HepG2 (cell line): ENCODE results near the gene RAC2. TPM values are rescaled to one million over a fixed set of nuclear protein-coding genes. Genes with fewer than 3 reads are reported as not detected.

Experiments
- ATAC-seq: fragments of 200-7000 bp; cut with Tn5 transposase; 3 replicates; pipeline ENCODE4 v1.9.1; 2020; ENCODE audit warnings: mild to moderate bottlenecking, moderate library complexity
- BruUV-seq: library from RNA; stranded (reverse); fragments of 400-500 nt; replicated peaks from 2 replicates; lab custom pipeline; 2021; lab: Mats Ljungman, UMichigan
- CTCF ChIA-PET: fragments of 300-600 bp; formaldehyde crosslinking; extraction: SDS; loops from one replicate; lab custom pipeline; 2021; ENCODE audit warnings: low total read pairs, inconsistent platforms, low intra/inter-chr PET ratio; lab: Yijun Ruan, JAX
- POLR2A ChIA-PET: fragments of 350-600 bp; sonication (Branson Sonifier 250); formaldehyde crosslinking; loops from one replicate; lab custom pipeline; 2020; ENCODE audit warnings: antibody characterized with exemption, inconsistent platforms; lab: Yijun Ruan, JAX
- DNase-seq: peaks from one replicate; pipeline ENCODE4 v3.0.0-alpha.2; 2015; ENCODE audit warnings: low spot score
- FAIRE-seq: peaks from 3 replicates; lab custom pipeline; 2011; peaks lifted over from hg19 to GRCh38; lab: Jason Lieb, UNC
- H2AFZ ChIP-seq: one replicate; pipeline ENCODE4 v1.6.1; 2011; ENCODE audit warnings: low read length, inconsistent platforms
- H3K27ac ChIP-seq: fragments of 300-600 bp; 3 replicates; pipeline ENCODE4 v1.8.0; 2011; ENCODE audit warnings: mixed run types, mild to moderate bottlenecking, mixed read lengths, low read length, inconsistent platforms; ENCODE audit not compliant: insufficient read depth; ENCODE audit errors: extremely low read length
- H3K27me3 ChIP-seq, 2 experiments: fragments of 200-600 bp in 1 of 2; 2 replicates in 1 of 2; 3 replicates in 1 of 2; pipeline versions ENCODE4 v1.6.0 to v1.8.0; 2011; ENCODE audit warnings: low read length in 2 of 2, mild to moderate bottlenecking in 2 of 2, moderate library complexity in 2 of 2, inconsistent platforms in 1 of 2; ENCODE audit not compliant: insufficient read depth in 2 of 2, control insufficient read depth in 1 of 2
- H3K36me3 ChIP-seq, 2 experiments: fragments of 200-600 bp in 1 of 2; replicated peaks in 1 of 2; 2 replicates in 1 of 2; 3 replicates in 1 of 2; pipeline versions ENCODE4 v1.5.1 to v1.8.0; 2011; ENCODE audit warnings: low read length in 2 of 2, inconsistent platforms in 1 of 2; ENCODE audit not compliant: insufficient read depth in 2 of 2, control insufficient read depth in 1 of 2
- H3K4me1 ChIP-seq: 2 replicates; pipeline ENCODE4 v1.5.1; 2012; ENCODE audit warnings: low read length, inconsistent platforms; ENCODE audit not compliant: insufficient read depth
- H3K4me2 ChIP-seq: 2 replicates; pipeline ENCODE4 v1.6.0; 2011; ENCODE audit warnings: low read depth, low read length, inconsistent platforms
- H3K4me3 ChIP-seq, 3 experiments: fragments of 200-600 bp in 1 of 3; sonication (generic), shearing (Covaris generic) in 1 of 3; replicated peaks in 1 of 3; 2 replicates each; pipeline ENCODE4 v1.5.1; 2011 to 2016; ENCODE audit warnings: low read length in 3 of 3, inconsistent platforms in 2 of 3, low read depth in 2 of 3, mild to moderate bottlenecking in 2 of 3, control low read depth in 1 of 3, mixed read lengths in 1 of 3; ENCODE audit not compliant: insufficient read depth in 1 of 3
- H3K79me2 ChIP-seq: one replicate; pipeline ENCODE4 v1.6.1; 2011; ENCODE audit warnings: low read length, inconsistent platforms; ENCODE audit not compliant: insufficient read depth
- H3K9ac ChIP-seq: 2 replicates; pipeline ENCODE4 v1.6.0; 2011; ENCODE audit warnings: mild to moderate bottlenecking, low read depth, low read length, inconsistent platforms; ENCODE audit not compliant: insufficient read depth
- H3K9me3 ChIP-seq: 2 replicates; pipeline ENCODE4 v1.5.1; 2012; ENCODE audit warnings: mild to moderate bottlenecking, low read length
- H4K20me1 ChIP-seq: 2 replicates; pipeline ENCODE4 v1.6.0; 2011; ENCODE audit warnings: inconsistent platforms, mild to moderate bottlenecking, low read length, moderate library complexity; ENCODE audit not compliant: insufficient read depth
- ISL2 ChIP-seq: sonication (generic); formaldehyde crosslinking; IDR thresholded peaks from 2 replicates; pipeline ENCODE4 v1.5.0; 2020; ENCODE audit warnings: missing genetic modification reagents
- ZNF768 ChIP-seq: sonication (generic); formaldehyde crosslinking; IDR thresholded peaks from 2 replicates; pipeline ENCODE4 v1.4.0; 2020; ENCODE audit warnings: missing genetic modification reagents
- ZZZ3 ChIP-seq: sonication (generic); formaldehyde crosslinking; IDR thresholded peaks from 2 replicates; pipeline ENCODE4 v1.4.0; 2020; ENCODE audit warnings: missing genetic modification reagents, mild to moderate bottlenecking, borderline replicate concordance
- WGBS: methylation state at CpG from one replicate; pipeline ENCODE4 v1.1.6; 2017; ENCODE audit warnings: low lambda C conversion rate; 5-methylcytosine and 5-hydroxymethylcytosine counted together
- in situ Hi-C: cut with HindIII; loops from 2 replicates; pipeline ENCODE4 v1.10.0; 2017; ENCODE audit warnings: low pct_unique_long_range_greater_than_20kb; ENCODE audit not compliant: extremely low pct_ligation_motif_present
- intact Hi-C: fragments of 100-400 bp; cut with micrococcal nuclease; formaldehyde crosslinking; loops from one replicate; pipeline ENCODE4 v1.10.0; 2022; ENCODE audit not compliant: unreplicated experiment
- polyA plus RNA-seq, 8 experiments: library from polyadenylated mRNA; depleted of rRNA in 3 of 8; stranded (reverse) in 7 of 8; unstranded in 1 of 8; fragments of >200 nt; fragmentation: Illumina TruSeq in 4 of 8; extraction: Trizol in 4 of 8; gene quantifications; 2 replicates each; pipeline versions ENCODE4 v1.2.1 to v1.2.3, GENCODE V29; 2011 to 2016; ENCODE audit warnings: low read depth in 4 of 8, missing spikeins in 1 of 8, mixed read lengths in 1 of 8; ENCODE audit not compliant: insufficient read depth in 1 of 8
- total RNA-seq, 5 experiments: library from RNA; depleted of rRNA; stranded (reverse); fragments of >200 nt; fragmentation: Illumina TruSeq; extraction: Trizol; gene quantifications; 2 replicates each; pipeline ENCODE4 v1.2.3, GENCODE V29; 2016; ENCODE audit warnings: low read depth in 1 of 5

Gene RAC2
- total and polyA plus RNA-seq, 2 of the 13 experiments (the other 11 are each of a cell fraction or from before 2014, with no cell fraction given): 0.73 TPM; not detected in 1

DNA sequence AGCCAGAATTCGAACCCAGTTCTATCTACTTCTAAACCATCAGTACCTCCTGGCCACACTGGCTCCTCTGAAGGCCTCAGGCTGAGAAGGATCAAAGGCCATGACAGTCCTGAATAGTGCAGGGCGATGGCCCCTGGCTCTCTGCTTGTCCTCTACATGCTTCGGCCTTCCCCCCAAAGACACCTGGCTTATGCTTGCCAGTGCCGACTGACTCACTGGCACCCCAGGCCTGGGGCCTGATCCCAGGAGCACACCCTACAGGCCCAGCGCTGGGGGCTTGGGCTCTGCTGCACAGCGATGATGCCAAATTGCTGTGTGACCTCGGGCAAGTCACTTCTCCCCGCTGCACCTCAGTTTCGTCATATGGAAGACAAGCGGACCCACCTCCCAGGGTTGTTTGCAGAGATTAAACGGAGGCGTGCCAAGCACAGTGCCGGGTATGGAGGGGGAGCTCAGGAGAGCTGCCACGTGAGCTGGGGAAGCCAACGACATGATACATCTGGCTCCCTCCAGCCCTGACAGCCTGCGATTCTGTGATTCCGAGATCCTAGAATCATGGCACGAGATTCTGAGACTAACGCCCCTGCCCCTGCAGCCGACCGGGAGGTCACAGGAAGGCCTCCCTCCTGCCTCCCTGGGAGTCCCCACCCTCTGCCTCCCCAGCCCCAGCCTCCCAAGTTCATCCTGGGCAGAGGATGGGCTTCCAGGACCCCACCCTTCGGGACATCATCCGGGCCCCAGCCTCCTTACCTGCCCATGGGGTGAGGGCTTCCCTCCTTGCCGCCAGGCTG lies 32.8 kb downstream of the RAC2 start:
- Histone ChIP-seq H3K79me2 (no peaks in the 10 kb centered on the region), H3K4me1 (peaks cover 28% of the 10 kb centered on the region), H3K27ac (no peak overlapping the region), H3K9ac (no peak overlapping the region), H3K4me2 (peak overlapping the region; percentile 15; the same call in 1 of the 2 replicates), H3K9me3 (no peaks in the 10 kb centered on the region), H3K36me3 (no peaks in the 10 kb centered on the region), H4K20me1 (no peaks in the 10 kb centered on the region), H2AFZ (no peak overlapping the region), H3K4me3 (peak overlapping the region in 1 of 3 experiments; percentile 3; a peak in 1 of 6 replicates), H3K27me3 (peaks cover 0 to 29% of the 10 kb centered on the region in 2 experiments; a peak in 3 of 5 replicates)
- DNase-seq (no peak), FAIRE-seq (no peak), ATAC-seq (no peak)
- WGBS: 69% methylated on average over 5 of the region's 24 CpGs
- in situ Hi-C loops: no loop called here
- intact Hi-C loops: no loop called here
- TF ChIP-seq ZNF768 (CRISPR knock-in tag) (peak; percentile 88), ISL2 (CRISPR knock-in tag) (no peak)
- ChIA-PET POLR2A (no interaction called here), CTCF (no interaction called here)
- no TSS peak for BruUV-seq

GRCh38 chr22:37210041-37210803 lies 33.8 kb downstream of the RAC2 start:
- Histone ChIP-seq H4K20me1 (no peaks in the 10 kb centered on the region), H3K27ac (no peak overlapping the region), H3K9me3 (no peaks in the 10 kb centered on the region)
- TF ChIP-seq ZZZ3 (CRISPR knock-in tag) (no peak), ZNF768 (CRISPR knock-in tag) (peak; percentile 66; the same call in 1 of the 2 replicates)
- TF ChIP-seq, all 625 proteins: peak for 1
- Histone ChIP-seq H3K9ac (no peak overlapping the region), H3K4me3 (no peak overlapping the region), H3K4me2 (no peak overlapping the region), H3K36me3 (no peaks in the 10 kb centered on the region), H3K4me1 (peaks cover 28% of the 10 kb centered on the region), H2AFZ (no peak overlapping the region), H3K27me3 (peaks cover 0 to 28% of the 10 kb centered on the region in 2 experiments; a peak in 3 of 5 replicates), H3K79me2 (no peaks in the 10 kb centered on the region)
- no peak for FAIRE-seq
- intact Hi-C loops: no loop called here
- no peak for DNase-seq
- ChIA-PET CTCF (no interaction called here), POLR2A (interaction anchor here (1.0 kb wide), 1 partner anchor 11 kb away, joined by 3 read pairs; no protein-coding TSS in a partner anchor)
- 57% methylated on average over 11 of the region's 15 CpGs for WGBS
- no TSS peak for BruUV-seq
- ATAC-seq: no peak
- in situ Hi-C loops: no loop called here
